Placental epithelial cell (primary cell): Measurements from ENCODE around the gene TMEM269. TPM values are rescaled to one million over a fixed set of nuclear protein-coding genes. Genes with fewer than 3 reads are reported as not detected.

Source experiments
- total RNA-seq: library from RNA; depleted of rRNA; stranded (reverse); fragments of >200 nt; gene quantifications from 2 replicates; pipeline ENCODE4 v1.2.3, GENCODE V29; 2012

Gene TMEM269, protein sequence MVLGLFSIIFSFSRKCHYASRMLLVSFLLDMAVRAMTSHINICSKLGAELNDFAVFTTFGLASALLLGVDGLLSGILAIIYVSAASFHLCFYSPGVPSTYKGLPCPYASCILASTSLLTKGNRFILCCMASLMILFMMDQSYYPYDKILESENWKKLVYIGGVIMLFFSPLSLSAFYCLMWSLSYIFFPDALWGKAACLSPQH
- total RNA-seq, result 0.22 TPM in 1 of 2 replicates, not detected in the other

GRCh38 chr1:42784946-42785693 lies at the start of gene TMEM269:
Gene TMEM269, plus strand, starts transcription at chr1:42784991. Its CDS starts 4,903 bp downstream, at chr1:42789894.

GRCh38 chr1:42739753-42740700 lies 44.8 kb upstream of the TMEM269 start, which contains the start of gene CLDN19:
Gene CLDN19, minus strand, starts transcription at chr1:42740236. Its CDS starts 173 bp downstream, at chr1:42740063.

GRCh38 chr1:42766741-42767509 lies 17.9 kb upstream of the TMEM269 start, which contains the start of the genes C1orf50 and P3H1:
Gene C1orf50, plus strand, starts transcription at chr1:42767249. Its CDS starts 63 bp downstream, at chr1:42767312.
Gene P3H1, minus strand, starts transcription at chr1:42767028. Its CDS starts 57 bp downstream, at chr1:42766971.

GRCh38 chr1:42816585-42817439 lies 32.0 kb downstream of the TMEM269 start, which contains the start of the genes ERMAP and SVBP:
Gene ERMAP, plus strand, starts transcription at chr1:42817122. Its CDS starts 13,327 bp downstream, at chr1:42830449.
Gene SVBP, minus strand, starts transcription at chr1:42817397. Its CDS starts 853 bp downstream, at chr1:42816544.

GRCh38 chr1:42846257-42847110 lies 61.7 kb downstream of the TMEM269 start, which contains the start of gene ZNF691:
Gene ZNF691, plus strand, starts transcription at chr1:42846613. Its CDS starts 3,046 bp downstream, at chr1:42849659.

Other genes with a start within 250 kb of the TMEM269 start
- 13.0 and 15.8 TPM in 2 replicates for gene PPIH, start 126.6 kb upstream of the TMEM269 start, total RNA-seq
- gene YBX1, start 102.6 kb upstream of the TMEM269 start, total RNA-seq, result 180 and 621 TPM in 2 replicates
- not detected in 2 replicates for gene CLDN19, start 44.8 kb upstream of the TMEM269 start, total RNA-seq
- 101 and 159 TPM in 2 replicates for gene P3H1, start 18.0 kb upstream of the TMEM269 start, total RNA-seq
- gene C1orf50, start 17.7 kb upstream of the TMEM269 start, total RNA-seq, result 3.1 and 3.9 TPM in 2 replicates
- 22.1 and 34.9 TPM in 2 replicates for gene ERMAP, start 32.1 kb downstream of the TMEM269 start, total RNA-seq
- 12.9 and 31.4 TPM in 2 replicates for gene SVBP, start 32.4 kb downstream of the TMEM269 start, total RNA-seq
- 6.4 and 11.4 TPM in 2 replicates for gene ZNF691, start 61.6 kb downstream of the TMEM269 start, total RNA-seq
- 1,223 and 1,458 TPM in 2 replicates for gene SLC2A1, start 173.9 kb downstream of the TMEM269 start, total RNA-seq